Central memory CD8-positive, alpha-beta T cell (primary cell): ENCODE measurements around the gene NDST4.
"Not testable (repeated sequence)": the region's sequence is repeated elsewhere in the genome, so short reads cannot be mapped to it uniquely, and the experiment has no call there.

Experiments
- ATAC-seq: fragments of 150-1000 bp; cut with Tn5 transposase; replicated peaks from 2 replicates; pipeline ENCODE4 v1.10.0; 2022; ENCODE audit warnings: mild to moderate bottlenecking, moderate FRiP score, moderate number of reproducible peaks; ENCODE audit not compliant: poor library complexity, severe bottlenecking; ENCODE audit errors: extremely low read depth
- DNase-seq, 2 donors: peaks; one replicate each; pipeline ENCODE4 v3.0.0; 2021; ENCODE audit warnings: low spot score in 2 of 2
- H3K27ac Mint-ChIP-seq: one replicate; pipeline ENCODE4 v1.8.0; 2022; ENCODE audit warnings: low read depth, mild to moderate bottlenecking, moderate library complexity, mixed read lengths
- H3K27me3 Mint-ChIP-seq: one replicate; pipeline ENCODE4 v1.8.0; 2022; ENCODE audit warnings: mixed read lengths
- H3K36me3 Mint-ChIP-seq: one replicate; pipeline ENCODE4 v1.8.0; 2022; ENCODE audit warnings: mild to moderate bottlenecking, moderate library complexity, mixed read lengths; ENCODE audit not compliant: insufficient read depth
- H3K4me1 Mint-ChIP-seq: one replicate; pipeline ENCODE4 v1.8.0; 2022; ENCODE audit warnings: mixed read lengths
- H3K4me3 Mint-ChIP-seq: one replicate; pipeline ENCODE4 v1.8.0; 2022; ENCODE audit warnings: mild to moderate bottlenecking, moderate library complexity, mixed read lengths
- H3K9me3 Mint-ChIP-seq: one replicate; pipeline ENCODE4 v1.8.0; 2022; ENCODE audit warnings: mixed read lengths

The NDST4 gene

DNA sequence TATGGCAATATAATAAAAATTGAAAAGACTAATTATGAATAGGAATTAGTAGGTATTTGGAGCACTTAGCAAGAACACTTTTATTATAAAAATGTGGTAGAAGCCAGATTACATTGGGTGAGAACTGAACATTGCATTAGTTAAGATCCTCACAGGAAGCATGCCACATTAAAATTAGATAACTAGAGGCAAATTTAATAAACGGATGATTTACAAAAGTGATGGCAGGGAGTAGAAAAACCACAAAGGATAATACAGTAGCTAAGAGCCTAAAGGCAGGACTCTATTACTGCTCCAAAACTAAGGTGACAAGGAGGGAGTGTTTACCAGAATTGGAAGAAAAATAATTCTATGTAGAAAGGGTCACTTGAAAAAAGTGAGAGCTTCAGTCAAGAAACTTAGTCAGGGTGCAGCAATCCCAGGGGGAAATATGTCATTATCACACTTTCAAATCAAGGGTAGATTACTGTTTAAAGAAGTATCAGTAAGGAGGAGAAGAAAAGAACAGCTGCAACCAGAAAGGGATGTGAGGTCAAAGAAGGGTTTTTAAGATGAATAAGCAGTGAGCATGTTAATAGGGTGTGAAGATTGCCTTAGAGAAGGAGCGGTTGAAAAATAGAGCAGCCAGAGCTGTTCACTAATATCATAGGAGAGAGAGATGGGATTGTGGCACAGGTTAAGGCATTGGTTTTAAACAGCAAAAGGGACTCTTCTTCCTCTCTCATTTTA is 84.6 kb downstream of the NDST4 start:
- H3K27ac Mint-ChIP-seq: no peak overlapping the region
- DNase-seq: no peak
- no peak for ATAC-seq

DNA sequence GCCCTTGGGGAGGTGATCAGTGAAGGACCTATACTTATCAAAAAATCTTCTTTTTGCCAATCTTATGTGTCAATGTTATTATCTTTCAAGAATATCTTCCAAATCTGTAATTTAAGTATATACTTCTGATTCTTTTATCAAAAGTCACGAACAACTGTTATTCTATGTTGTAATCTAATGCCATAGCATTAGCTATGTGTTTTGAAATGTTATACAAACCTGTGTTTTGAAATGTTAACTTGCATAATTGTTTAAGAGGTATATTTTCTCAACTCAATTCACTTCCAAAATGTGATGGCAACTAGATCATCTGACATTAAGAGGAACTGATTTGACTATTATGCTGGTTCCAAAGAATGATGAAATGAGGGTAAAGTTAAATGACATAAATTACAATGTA is 113.5 kb downstream of the NDST4 start:
- H3K4me1 Mint-ChIP-seq: no peaks in the 10 kb centered on the region

More for the DNA sequence above, 84.6 kb downstream of the NDST4 start:
- Mint-ChIP-seq H3K4me1 (no peaks in the 10 kb centered on the region), H3K9me3 (no peaks in the 10 kb centered on the region), H3K27me3 (no peaks in the 10 kb centered on the region), H3K36me3 (no peaks in the 10 kb centered on the region), H3K4me3 (no peak overlapping the region)

DNA sequence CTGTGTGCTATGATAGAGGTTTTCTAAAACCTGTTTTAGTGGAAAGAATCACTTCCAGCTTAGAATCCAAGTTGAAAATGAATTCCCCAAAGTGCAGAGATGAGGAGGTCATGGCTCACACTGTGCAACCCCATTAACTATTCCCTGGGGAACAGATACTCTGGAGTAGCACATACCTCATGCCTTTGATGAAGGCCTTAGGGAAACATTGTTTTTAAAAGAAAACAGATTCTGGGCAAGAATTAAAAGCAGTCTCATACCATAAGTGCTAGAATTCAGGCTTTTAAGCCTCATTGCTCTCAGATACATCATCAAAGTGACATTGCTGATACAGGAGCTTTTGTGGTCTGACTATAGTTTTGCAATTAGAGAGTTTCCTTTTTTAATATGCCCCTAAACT is 115.1 kb downstream of the NDST4 start:
- Mint-ChIP-seq H3K9me3 (no peaks in the 10 kb centered on the region), H3K36me3 (no peaks in the 10 kb centered on the region)
- ATAC-seq: no peak

More for the DNA sequence above, 113.5 kb downstream of the NDST4 start:
- Mint-ChIP-seq H3K27ac (no peak overlapping the region), H3K27me3 (no peaks in the 10 kb centered on the region), H3K36me3 (no peaks in the 10 kb centered on the region), H3K9me3 (no peaks in the 10 kb centered on the region), H3K4me3 (no peak overlapping the region)
- ATAC-seq: no peak
- no peak for DNase-seq

DNA sequence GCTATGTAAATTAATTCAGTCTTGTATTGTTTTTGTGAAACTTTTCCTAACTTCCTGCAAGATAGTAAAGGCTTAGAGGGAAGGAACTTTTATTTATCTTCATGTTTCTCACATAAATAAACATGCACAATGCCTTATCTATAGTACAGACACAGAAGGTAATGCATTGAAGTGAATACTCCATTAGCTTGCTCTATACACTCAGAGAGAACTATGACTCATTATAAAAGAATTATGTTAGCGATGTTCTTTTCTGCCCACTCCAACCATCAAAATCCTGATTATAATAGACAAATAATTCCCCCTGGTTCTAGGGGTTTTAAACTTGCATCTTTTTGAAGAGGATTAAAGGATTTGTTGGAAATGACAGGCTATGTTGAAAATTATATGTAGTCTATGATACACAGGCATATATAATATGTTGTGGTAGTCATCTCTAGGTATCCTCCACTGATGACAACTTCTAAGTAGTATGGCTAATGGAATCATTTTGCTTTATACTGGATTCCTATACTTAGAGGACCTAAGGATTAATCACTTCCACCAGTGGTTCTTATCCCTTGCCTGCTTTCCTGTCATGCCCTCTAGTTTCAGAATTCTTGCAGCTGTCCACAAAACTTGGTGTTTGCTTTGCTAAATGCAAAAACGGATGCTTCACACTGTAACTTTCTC is 115.7 kb downstream of the NDST4 start:
- Mint-ChIP-seq H3K4me1 (no peaks in the 10 kb centered on the region), H3K27me3 (no peaks in the 10 kb centered on the region)
- no peak for DNase-seq

More for the DNA sequence above, 115.1 kb downstream of the NDST4 start:
- no peaks in the 10 kb centered on the region for H3K4me1 Mint-ChIP-seq
- no peak overlapping the region for H3K27ac Mint-ChIP-seq
- H3K27me3 Mint-ChIP-seq: no peaks in the 10 kb centered on the region
- H3K4me3 Mint-ChIP-seq: no peak overlapping the region
- DNase-seq: no peak

DNA sequence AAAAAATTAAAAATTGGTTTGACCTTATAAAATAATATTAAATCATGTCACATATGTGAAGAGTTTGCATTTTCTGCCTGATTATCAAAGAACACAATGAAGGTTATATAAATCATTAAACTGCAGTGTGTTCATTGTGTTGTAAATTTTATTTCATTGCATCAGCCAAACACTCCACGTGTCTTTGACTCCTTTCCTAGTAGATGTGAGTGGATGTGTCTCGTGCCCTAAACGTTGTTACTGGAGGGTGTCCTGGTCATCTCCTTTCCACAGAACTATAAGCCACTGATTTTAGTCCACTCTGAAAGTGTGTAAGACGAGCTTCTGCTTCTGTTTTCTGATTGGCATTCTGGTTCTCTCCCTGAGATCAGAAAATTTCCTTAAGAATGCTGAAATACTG is 127.3 kb downstream of the NDST4 start:
- Mint-ChIP-seq H3K4me3 (no peak overlapping the region), H3K36me3 (no peaks in the 10 kb centered on the region), H3K9me3 (peaks cover 23% of the 10 kb centered on the region), H3K27me3 (no peaks in the 10 kb centered on the region), H3K27ac (no peak overlapping the region), H3K4me1 (no peaks in the 10 kb centered on the region)
- ATAC-seq (no peak), DNase-seq (no peak)

More for the DNA sequence above, 115.7 kb downstream of the NDST4 start:
- no peak for ATAC-seq
- no peak overlapping the region for H3K4me3 Mint-ChIP-seq
- H3K9me3 Mint-ChIP-seq: no peaks in the 10 kb centered on the region
- H3K36me3 Mint-ChIP-seq: no peaks in the 10 kb centered on the region
- no peak overlapping the region for H3K27ac Mint-ChIP-seq

DNA sequence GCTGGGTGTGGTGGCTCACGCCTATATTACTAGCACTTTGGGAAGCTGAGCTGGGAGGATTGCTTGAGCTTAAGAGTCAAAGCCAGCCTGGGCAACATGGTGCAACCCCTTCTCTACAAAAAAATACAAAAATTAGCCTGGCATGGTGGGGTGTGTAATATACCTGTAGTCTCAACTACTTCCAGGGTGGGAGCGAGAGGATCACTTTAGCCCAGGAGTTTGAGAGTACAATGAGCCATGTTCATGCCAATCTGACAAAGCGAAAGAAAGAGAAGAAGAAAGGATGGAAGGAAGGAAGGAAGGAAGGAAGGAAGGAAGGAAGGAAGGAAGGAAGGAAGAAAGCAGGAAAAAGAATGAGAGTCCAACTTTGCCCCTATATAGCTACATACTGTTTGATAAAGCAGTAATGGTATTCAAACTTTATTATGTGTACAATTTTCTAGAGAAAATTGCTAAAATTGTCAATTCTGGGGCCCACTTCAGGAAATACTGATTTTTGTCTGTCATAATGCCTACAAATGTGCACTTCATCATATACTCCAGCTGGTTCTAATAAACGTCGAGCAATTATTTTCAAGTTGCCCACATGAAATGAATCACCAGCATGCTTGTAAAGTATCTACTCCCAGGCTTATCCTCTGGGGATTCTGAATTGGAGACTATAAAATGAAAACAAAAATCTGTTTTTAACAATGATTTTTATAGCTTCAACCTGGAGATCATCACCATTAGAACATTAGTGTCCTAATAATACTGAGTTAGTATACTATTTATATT is 132.3 kb downstream of the NDST4 start:
- Mint-ChIP-seq H3K4me3 (no peak overlapping the region), H3K27me3 (no peaks in the 10 kb centered on the region), H3K9me3 (peaks cover 29% of the 10 kb centered on the region), H3K36me3 (no peaks in the 10 kb centered on the region), H3K4me1 (no peaks in the 10 kb centered on the region), H3K27ac (no peak overlapping the region)
- ATAC-seq (no peak), DNase-seq (no peak)

DNA sequence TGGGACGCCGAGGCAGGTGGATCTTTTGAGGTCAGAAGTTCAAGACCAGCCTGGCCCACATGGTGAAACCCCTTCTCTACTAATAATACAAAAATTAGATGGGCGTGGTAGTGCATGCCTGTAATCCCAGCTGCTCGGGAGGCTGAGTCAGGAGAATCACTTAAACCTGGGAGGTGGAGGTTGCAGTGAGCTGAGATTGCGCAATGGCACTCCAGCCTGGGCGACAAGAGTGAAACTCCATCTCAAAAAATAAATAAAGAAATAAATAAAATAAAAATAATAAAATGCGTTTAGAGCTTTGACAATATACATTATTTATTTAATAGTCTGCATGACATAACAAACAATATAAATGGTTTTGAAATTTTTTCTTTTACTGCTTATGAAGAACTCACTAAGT is 133.0 kb downstream of the NDST4 start:
- not testable (repeated sequence) for ATAC-seq, H3K27ac Mint-ChIP-seq, DNase-seq, H3K4me3 Mint-ChIP-seq, H3K36me3 Mint-ChIP-seq, H3K4me1 Mint-ChIP-seq, H3K27me3 Mint-ChIP-seq
- H3K9me3 Mint-ChIP-seq: peaks cover 24% of the 10 kb centered on the region

DNA sequence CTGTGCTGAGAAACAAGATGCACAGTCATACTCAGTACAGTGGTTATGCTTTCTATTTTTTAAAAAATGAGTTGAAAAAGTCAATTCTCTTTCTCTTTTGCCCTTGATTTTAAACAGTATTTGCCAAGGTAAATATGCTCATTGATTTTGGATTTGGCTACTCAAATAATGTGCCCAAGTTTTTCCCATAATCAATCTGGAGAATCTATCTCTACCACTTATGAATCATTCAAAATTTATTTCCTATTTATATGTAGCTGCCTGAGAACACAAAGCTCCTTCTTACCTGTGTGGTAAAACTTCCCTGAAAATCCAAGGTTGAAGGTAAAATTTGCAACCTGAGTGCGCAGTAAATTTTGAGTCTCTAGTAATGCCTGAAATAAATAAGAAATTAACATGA is 136.5 kb downstream of the NDST4 start:
- H3K9me3 Mint-ChIP-seq: peaks cover 12% of the 10 kb centered on the region
- no peaks in the 10 kb centered on the region for H3K36me3 Mint-ChIP-seq
- no peaks in the 10 kb centered on the region for H3K4me1 Mint-ChIP-seq
- H3K27me3 Mint-ChIP-seq: no peaks in the 10 kb centered on the region
- no peak overlapping the region for H3K27ac Mint-ChIP-seq
- no peak for DNase-seq
- no peak for ATAC-seq
- H3K4me3 Mint-ChIP-seq: no peak overlapping the region

DNA sequence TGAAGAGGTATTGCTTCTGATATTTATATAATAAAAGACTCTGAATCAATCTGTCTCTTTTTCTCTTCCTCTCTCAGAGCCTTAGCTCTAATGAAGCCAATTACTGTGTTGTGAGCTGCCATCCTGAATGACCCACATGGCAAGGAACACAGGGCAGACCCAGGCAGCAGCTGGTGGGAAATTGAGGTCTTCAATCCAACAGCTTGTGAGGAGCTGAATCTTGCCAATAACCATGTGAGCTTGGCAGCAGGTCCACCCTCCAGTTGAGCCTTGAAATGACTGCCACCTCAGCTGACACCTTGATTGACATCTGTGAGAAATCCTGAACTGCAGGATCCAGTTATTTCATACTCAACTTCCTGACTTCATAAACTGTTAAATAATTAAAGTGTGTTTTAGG is 149.4 kb downstream of the NDST4 start:
- no peaks in the 10 kb centered on the region for H3K27me3 Mint-ChIP-seq
- no peaks in the 10 kb centered on the region for H3K4me1 Mint-ChIP-seq
- no peaks in the 10 kb centered on the region for H3K36me3 Mint-ChIP-seq
- DNase-seq (no peak), ATAC-seq (no peak)
- H3K9me3 Mint-ChIP-seq: peaks cover 15% of the 10 kb centered on the region
- no peak overlapping the region for H3K4me3 Mint-ChIP-seq
- no peak overlapping the region for H3K27ac Mint-ChIP-seq

DNA sequence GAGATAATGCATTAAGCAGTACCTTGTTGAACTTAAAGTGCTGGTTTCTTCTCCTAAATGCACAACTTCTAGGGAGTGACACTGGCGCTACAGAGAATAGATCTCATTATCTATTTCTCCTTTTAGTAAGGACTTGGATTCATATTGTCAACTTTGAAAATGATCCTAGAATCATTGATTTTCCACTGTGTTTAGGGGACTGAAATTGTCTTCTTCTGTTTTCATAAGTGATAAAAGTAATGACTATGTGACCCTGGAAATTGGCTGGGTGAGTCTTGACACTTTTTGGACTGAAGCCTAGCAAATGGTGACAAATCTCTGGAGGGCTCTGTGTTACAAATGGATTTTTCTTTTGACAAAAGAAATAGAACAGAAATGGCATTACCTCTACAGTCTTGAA is 167.8 kb downstream of the NDST4 start:
- ATAC-seq (no peak), DNase-seq (no peak)
- Mint-ChIP-seq H3K9me3 (peaks cover 22% of the 10 kb centered on the region), H3K27ac (no peak overlapping the region), H3K27me3 (no peaks in the 10 kb centered on the region), H3K4me3 (no peak overlapping the region), H3K4me1 (no peaks in the 10 kb centered on the region), H3K36me3 (no peaks in the 10 kb centered on the region)

DNA sequence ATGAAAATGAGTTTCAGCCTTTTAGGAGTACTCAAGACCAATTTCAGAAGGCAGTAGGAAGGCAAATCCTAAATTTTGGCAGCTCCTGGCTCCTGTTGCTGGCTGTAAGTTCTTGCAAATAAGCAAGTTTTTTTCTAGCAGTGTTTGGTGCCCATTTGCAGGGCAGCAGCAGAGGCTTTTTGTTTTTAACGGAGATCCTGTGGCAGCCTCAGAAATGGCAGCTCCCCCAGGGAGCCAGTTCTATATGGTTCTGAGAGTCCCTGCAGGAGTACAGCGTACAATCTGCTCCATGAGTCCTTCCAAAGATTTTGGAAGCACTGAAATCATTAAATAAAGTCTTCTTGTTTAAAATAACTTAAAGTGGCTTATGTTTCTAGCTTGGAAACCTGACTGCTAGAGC is 171.9 kb downstream of the NDST4 start:
- H3K36me3 Mint-ChIP-seq: no peaks in the 10 kb centered on the region
- ATAC-seq: no peak
- no peaks in the 10 kb centered on the region for H3K27me3 Mint-ChIP-seq
- DNase-seq: no peak
- peaks cover 25% of the 10 kb centered on the region for H3K9me3 Mint-ChIP-seq
- no peak overlapping the region for H3K4me3 Mint-ChIP-seq
- H3K27ac Mint-ChIP-seq: no peak overlapping the region
- H3K4me1 Mint-ChIP-seq: no peaks in the 10 kb centered on the region

DNA sequence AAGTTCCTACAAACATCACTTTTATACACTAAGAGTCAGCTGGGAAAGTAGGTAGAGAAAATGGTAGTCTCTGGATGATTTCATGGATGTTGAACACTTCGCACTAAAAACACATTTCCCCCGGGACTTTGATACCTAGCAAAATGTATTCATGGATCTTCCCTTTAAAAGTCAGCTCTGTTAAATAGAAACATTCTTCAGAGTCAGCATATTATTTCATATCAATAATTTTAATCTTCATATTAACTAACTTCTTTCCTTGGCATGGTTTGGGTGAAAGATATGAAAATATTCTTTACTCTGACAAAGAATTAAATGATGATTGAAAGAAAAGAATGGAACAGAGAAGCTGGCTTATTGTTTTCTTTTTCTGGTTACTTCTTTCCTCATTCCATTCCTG is 185.5 kb downstream of the NDST4 start:
- Mint-ChIP-seq H3K27me3 (no peaks in the 10 kb centered on the region), H3K4me3 (no peak overlapping the region), H3K27ac (no peak overlapping the region), H3K4me1 (no peaks in the 10 kb centered on the region), H3K36me3 (no peaks in the 10 kb centered on the region), H3K9me3 (peaks cover 10% of the 10 kb centered on the region)
- DNase-seq (no peak), ATAC-seq (no peak)

DNA sequence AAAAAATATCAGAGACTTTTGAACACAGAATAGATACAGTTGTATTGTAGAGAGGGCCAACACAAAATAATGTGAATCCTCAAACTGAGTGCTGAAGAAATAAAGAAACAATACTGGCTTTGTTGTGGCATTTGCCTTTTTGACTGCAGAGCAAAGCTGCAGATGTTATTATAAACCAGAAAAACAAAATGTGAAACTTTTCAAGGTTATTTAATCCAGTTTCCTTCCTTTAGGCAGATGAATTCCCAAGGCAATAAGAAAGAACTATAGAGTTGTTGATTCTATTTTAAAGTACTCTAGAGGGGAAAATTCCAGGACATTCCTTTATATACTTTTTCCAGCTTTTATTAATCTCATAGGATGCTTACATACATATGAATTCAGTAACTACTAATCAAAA is 186.8 kb downstream of the NDST4 start:
- no peak overlapping the region for H3K4me3 Mint-ChIP-seq
- ATAC-seq: no peak
- H3K4me1 Mint-ChIP-seq: no peaks in the 10 kb centered on the region
- H3K36me3 Mint-ChIP-seq: no peaks in the 10 kb centered on the region
- no peaks in the 10 kb centered on the region for H3K27me3 Mint-ChIP-seq
- H3K9me3 Mint-ChIP-seq: peaks cover 10% of the 10 kb centered on the region
- no peak overlapping the region for H3K27ac Mint-ChIP-seq
- no peak for DNase-seq
